Suppressor macrophage (primary cell): ENCODE measurements around the gene TERF2IP.

Experiments
- DNase-seq, 4 experiments: peaks; one replicate each; pipeline ENCODE4 v3.0.0-alpha.2; 2020 to 2022
- total RNA-seq, 17 experiments: gene quantifications; one replicate each; lab custom pipeline; 2026; ENCODE audit warnings: mixed read lengths in 6 of 17, inconsistent platforms in 3 of 17; lab: John Stamatoyannopoulos, UW

The TERF2IP gene, protein sequence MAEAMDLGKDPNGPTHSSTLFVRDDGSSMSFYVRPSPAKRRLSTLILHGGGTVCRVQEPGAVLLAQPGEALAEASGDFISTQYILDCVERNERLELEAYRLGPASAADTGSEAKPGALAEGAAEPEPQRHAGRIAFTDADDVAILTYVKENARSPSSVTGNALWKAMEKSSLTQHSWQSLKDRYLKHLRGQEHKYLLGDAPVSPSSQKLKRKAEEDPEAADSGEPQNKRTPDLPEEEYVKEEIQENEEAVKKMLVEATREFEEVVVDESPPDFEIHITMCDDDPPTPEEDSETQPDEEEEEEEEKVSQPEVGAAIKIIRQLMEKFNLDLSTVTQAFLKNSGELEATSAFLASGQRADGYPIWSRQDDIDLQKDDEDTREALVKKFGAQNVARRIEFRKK
- 51.2 to 90.8 (median 66.5) reads per million in 17 experiments for total RNA-seq

- DNase-seq = peak; percentile 94 to 96 (median 96)
These were observed at the start of gene TERF2IP, which contains the start of gene KARS1 for GRCh38 chr16:75647492-75648264. TSS of gene TERF2IP (plus strand) at chr16:75647773. CDS start at chr16:75647883, 110 bp downstream. TSS of gene KARS1 (minus strand) at chr16:75647665. CDS start at chr16:75647639, 26 bp downstream.

- DNase-seq = no peak
These were observed 47.9 kb upstream of the TERF2IP start for GRCh38 chr16:75599452-75600277.

DNA sequence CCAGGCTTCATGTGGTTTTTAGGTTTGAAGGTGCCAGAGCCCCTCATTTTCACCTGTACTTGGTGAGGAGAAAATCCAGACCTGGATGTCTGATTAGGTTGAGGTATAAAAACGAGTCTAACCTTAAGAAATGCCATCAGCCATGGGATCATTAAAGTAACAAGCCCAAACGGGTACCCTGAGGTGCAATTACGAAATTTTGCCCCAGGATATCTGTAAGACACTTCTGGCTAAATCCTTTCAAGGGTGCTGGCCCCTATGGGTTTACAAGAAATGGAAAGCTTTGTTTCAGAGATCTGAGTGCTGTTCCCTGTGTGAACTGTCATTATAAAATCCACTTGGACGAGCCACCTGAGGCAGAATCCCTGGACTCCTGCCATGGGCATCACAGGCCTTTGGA, 44.3 kb upstream of the TERF2IP start:
- no peak for DNase-seq

- DNase-seq = no peak
These were observed 41.1 kb upstream of the TERF2IP start for GRCh38 chr16:75606507-75606906.

GRCh38 chr16:75614066-75614897, 33.3 kb upstream of the TERF2IP start:
- no peak for DNase-seq

DNA sequence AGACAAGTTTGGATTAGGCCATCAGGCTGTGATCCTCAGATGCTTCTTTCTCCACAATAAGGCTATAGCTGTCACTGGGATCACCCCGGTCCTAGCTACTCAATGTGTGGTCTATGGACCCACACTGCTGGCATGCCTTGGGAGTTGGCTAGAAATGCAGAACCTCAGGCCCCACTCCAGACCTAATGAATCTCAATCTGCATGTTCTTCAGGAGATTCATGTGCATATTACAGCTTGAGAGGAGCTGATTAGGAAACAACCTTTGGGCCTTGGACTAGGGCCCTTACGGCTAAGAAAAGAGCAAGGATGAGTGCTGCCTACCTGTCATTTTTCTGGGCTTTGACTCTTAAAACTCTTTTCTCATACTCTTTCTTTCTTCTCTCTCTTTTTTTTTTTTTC, 32.0 kb upstream of the TERF2IP start:
- DNase-seq = no peak

DNA sequence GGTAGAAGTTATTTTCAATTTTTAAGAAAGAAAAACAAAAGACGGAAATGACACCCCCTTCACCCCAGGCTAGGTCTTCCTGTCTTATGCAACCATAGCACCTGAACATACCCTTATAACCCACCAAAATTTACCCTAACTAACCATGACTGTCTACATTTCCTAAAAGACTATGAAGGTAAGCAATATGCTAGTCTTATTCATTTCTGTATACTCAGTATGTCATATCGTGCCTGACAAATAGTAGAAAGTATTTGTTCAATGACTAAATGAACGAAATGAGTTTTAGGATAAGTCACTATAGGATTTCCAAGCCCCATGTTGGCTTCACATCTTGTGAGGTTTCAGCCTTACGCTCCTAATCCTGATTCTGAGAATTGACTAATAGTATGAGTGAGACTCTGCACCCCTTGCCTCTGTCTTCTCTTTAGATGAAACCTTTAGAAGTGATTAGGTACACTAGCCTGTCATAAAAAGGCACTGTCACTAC, 31.0 kb upstream of the TERF2IP start:
- DNase-seq = no peak

DNA sequence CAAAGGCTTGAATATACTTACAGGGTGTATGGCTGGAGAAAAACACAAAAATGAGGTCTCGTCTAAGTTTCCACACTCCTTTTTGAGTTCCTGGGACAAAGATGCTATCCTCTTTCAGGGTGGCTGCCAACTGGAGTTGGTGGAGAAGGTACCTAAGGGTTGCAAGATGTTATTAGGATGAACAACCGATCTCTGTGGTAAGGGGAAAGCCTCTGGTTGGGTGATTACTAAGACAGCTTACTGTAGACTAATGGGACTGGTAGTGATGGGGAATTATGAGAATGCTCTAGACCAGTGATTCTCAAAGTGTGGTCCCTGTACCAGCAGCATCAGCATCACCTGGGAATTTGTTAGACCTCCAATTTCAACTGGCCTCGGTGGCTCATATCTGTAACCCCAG, 30.5 kb upstream of the TERF2IP start:
- DNase-seq = no peak

GRCh38 chr16:75618780-75619179, 28.8 kb upstream of the TERF2IP start:
- no peak for DNase-seq

- no peak for DNase-seq
These were observed 27.0 kb upstream of the TERF2IP start for GRCh38 chr16:75620326-75621169.

DNA sequence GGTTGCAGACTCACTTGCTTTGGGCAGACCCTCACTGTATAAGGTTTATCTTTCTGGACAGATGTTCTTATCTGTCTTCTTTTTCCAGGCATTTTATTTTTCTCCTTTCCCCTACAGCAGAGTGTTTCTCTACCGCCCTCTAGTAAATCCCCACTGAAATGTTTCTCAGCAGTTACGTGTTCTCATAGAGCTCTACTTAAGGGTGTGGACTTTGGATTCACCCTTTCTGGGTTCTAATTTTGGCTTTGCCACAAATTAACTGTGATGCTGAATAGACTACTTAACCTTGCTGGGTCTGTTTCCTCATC, 26.4 kb upstream of the TERF2IP start:
- peak in 1 of 4 experiments; percentile 13 for DNase-seq

DNA sequence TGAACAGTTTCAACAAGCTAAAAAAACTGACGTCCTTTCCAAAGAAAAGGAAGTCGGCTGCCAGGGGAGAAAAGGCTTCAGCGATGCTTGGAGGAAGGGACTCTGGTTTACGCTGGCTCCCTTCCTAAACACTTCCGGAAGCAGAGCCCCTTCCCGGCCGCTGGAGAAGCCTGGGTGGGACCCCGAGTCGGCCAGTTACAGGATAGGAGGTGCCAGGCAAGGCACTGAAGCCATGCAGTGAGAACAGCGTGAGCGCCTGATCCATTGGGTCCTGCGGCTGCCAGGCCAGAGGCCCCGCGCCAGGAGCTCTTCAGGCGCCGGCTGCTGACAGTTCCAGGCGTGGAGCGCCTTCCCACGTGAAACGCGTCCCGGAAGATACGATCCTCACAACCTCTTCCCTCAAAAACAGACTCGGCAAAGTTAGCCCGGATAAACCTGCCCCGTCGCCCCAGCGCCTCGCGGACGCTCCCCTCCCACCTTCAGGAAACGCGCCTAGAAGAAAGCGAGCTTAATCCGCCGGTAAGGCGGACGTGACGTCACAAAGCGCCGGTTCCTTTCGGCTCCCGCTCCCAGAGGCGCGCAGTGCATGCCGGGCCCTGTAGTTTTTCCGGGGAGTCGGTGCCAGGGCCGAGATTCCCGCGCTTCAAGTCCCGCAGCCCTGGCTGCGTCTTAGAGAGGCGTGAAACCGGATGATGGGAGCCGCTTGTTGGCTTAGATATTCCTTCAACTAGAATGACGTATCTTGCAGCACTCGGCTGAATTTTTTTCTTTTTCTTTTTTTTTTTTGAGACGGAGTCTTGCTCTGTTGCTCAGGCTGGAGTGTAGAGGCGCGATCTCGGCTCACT, 24.6 kb upstream of the TERF2IP start, which contains the start of gene ADAT1:
TSS of gene ADAT1 (minus strand) at position 521 of the 845 bp plus-strand sequence. CDS start 2,482 bp downstream, outside the sequence.
- DNase-seq = peak; percentile 98 to 99 (median 98)

DNA sequence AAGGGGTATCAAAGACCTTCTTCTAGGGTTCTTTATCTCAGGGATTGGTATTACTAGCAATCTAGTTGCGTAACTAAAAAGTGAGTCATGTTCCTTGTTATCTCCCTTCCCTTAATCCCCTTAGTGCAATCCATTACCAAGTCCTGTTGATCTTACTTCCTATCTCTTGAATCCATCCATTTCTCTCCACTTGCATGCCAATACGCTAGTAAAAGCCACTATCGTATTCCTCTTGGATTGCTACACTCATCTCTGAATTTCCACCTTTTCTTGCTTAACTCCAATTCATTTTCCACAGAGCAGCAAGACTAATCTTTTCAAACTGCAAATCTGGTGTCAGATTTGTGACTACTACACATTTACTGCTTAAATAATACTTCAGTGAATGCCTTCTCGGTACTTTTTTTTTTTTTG, 22.6 kb upstream of the TERF2IP start:
- no peak for DNase-seq

DNA sequence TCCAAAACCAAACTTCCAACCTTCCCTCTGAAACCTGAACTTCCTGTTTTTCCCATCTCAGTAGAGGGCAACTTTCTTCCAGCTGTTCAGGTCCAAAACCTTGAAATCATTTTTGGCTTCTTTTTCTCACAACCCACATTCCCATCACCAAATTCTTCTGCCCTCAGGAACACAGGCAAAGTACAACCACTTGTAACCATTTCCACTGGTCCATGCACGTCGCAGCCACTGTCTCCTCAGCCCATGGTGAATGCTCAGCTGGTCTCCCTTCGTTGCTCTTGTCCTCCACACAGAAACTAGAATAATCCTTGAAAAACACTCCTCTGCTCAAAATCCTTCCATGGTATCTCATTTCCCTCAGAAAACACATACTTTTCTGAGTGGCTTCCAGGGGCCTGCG, 20.8 kb upstream of the TERF2IP start:
- no peak for DNase-seq

DNA sequence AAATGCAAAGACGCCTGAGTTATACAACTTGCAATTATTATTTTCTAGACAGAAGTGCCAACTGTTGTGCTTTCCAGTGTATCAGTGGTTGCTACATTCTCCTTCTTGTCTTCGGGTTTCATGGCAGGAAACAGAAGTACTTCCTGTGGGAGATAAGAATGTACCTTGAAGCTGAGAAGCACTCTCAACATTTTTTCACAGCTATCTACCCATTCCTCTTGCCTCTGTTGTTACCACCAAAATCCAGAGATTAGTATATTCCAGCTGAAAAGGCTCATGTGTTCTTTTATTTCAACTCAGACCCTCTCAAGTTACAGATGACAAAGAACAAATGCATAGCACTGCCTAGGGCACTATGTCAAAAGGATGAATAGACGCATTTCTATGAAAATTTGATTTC, 19.7 kb upstream of the TERF2IP start:
- no peak for DNase-seq

DNA sequence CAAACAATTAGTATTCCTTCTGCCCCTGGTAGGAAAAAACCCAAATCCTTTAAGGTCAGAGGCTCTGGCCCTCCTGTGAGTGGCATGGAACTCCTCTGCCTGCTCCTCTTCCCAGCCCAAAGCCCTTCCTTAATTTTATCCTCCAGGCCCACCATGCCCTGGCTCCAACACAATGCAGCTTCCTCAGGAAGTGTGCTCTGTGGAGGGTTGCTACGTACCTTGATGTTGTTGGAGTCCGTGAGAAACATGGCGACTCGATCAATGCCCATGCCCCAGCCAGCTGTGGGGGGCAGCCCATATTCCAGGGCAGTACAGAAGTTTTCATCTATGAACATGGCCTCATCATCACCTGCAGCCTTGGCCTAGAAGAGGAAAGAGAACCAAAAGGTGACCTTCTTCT, 19.2 kb upstream of the TERF2IP start:
- DNase-seq = no peak

DNA sequence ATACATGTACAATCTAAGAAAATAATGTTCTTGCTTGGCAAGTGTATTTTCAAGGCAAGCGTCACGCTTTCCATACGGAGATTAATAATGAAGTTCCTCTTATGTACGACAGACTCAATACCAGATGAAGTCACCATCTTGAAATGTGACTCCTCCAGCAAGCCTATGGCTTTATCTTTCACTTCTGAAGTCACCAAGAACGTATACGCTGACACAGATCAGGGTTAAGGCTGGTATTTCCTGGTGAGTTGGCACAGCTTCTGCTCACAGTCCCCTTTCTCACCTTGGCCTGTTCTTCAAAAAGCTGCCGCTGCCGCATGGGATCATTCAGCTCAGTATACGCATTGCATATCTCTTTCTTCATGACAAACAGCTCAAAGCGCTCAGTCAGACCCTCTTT, 18.4 kb upstream of the TERF2IP start:
- no peak for DNase-seq

DNA sequence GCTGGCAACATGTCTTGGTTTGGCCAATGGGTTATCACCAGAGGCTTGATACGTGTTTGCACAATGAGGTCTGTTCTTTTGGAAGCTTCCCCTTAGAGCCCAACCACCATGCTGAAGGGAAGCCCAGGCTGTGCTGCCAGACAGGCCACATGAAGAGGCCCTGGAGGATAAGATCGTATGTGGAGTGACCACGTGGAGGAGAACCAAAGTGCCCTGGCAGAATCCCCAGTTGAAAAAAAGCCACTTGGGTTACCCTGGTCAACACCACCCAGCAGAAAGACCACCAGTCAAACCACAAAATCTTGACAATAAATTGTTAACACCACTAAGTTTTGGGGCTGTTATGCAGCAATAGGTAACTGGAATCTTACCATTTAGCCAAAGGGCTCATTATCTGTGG, 17.5 kb upstream of the TERF2IP start:
- no peak for DNase-seq

- no peak for DNase-seq
These were observed 14.7 kb upstream of the TERF2IP start for GRCh38 chr16:75632857-75633256.

- DNase-seq = no peak
These were observed 12.5 kb upstream of the TERF2IP start for GRCh38 chr16:75635036-75635435.
